Measurements from ENCODE around the gene BBS12.
A peak's percentile ranks its signal among the peaks of the same experiment; 100 is the strongest.

BBS12 gene

GRCh38 chr4:122716825-122717448 is 15.6 kb upstream of the BBS12 start:
- peak; percentile 65 for DNase-seq

- no peak for DNase-seq
Measured at GRCh38 chr4:122718281-122718680, 14.2 kb upstream of the BBS12 start.

DNA sequence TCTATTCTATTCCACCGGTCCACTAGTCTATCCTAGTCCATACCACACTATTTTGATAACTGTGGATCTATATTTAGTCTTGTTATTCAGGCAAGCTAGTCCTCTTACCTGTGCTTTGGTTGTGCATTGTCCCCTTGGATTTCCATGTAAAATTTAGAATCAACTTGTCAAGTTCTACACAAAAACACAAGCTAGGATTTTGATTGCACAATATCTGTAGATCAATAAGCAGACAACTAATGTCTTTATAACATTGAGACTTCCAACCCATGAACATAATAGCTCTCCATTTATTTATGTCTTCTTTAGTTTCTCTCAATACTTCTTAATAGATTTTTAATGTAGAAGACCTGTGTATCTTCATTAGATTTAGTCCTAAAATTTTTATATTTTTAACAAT is 10.2 kb upstream of the BBS12 start:
- DNase-seq: no peak

DNA sequence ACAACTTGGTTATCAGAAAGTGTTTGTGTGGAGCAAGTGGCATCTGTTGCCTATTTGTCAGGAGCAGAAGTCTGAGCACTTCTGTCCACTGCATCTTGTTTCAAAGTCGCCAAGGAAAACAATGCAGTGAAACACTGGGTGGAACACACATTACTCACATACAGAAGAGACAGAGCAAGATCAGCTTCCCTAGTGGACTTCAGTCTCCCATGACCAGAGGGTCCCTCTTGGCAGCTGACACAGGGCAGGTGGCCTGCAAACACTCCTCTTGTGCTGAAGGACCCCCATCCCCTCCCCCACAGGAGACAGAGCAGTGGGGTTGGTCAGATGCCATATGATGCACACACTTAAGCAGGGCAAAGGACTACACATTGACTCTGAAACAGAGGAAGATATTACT is 3.6 kb upstream of the BBS12 start:
- DNase-seq: no peak

DNA sequence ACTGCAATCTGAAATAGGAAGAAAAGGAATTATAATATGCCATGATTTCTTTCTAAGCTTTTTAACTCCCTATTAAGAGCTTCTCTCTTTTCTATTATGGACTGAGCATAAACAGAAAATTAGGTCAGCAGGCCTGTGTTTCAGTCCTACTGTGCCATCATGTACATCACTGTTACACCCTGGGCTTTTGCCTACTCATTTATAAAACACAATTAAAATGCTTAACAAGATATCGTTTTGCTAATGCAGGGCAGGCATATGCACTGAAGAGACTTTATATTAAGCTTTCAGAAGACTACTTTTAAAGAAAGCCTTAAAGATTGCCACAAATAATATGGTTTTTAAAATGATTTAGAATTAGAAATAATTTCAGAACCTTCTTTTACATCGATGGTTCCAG is 828 bp upstream of the BBS12 start:
- no peak for DNase-seq

DNA sequence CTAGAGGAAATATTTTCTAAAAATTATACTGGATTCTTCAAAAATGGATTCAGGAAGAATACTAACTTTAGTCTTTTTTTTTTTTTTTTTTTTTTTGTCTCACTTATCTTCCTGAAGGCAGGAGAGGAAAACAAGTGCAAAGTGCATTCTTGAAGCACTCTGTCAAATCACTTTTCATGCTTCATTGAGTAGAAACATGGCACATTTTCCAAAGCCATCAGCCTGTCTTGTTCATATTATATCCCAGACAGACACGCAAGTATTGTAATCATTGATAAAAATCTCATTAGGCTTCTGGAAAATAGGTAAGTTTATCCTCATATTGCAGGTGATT is 1.2 kb downstream of the BBS12 start:
- DNase-seq: no peak

DNA sequence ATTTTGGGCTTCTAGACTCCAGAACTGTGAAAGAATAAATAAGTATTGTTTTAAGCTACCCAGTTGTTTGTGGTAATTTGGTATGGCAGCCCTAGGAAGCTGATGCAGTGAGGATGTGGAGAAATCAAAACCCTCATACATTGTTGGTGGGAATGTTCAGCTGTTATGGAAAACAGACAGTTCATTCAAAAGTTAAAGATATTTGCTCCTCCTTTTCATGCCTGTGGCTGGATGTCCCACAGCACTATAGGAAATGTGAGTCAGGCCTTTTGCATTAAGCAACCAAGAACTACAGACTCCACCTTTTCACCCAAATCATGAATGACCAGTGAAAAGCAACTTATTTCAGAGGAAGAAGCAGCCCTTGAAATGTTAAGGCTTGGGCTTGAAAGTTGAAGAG is 6.7 kb downstream of the BBS12 start:
- no peak for DNase-seq

DNA sequence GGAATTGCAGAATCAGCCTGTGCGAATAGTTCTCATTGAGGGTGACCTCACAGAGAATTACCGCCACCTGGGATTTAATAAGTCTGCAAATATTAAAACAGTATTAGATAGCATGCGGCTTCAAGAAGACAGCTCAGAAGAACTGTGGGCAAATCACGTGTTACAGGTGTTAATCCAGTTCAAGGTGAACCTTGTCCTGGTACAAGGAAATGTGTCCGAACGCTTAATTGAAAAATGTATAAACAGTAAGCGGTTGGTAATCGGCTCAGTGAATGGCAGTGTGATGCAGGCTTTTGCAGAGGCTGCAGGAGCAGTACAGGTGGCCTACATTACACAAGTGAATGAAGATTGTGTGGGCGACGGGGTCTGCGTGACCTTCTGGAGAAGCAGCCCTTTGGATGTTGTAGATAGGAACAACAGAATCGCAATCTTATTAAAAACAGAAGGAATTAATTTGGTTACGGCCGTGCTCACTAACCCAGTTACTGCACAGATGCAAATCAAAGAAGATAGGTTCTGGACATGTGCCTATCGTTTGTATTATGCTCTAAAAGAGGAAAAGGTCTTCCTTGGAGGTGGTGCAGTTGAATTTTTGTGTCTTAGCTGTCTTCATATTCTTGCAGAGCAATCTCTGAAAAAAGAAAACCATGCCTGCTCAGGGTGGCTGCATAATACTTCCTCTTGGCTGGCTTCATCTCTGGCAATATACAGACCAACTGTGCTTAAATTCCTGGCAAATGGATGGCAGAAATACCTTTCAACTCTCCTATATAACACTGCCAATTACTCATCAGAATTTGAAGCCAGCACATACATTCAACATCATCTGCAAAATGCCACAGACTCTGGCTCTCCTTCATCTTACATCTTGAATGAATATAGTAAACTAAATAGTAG is 10.7 kb downstream of the BBS12 start:
- no peak for DNase-seq

GRCh38 chr4:122744229-122744628 is 11.7 kb downstream of the BBS12 start:
- DNase-seq: no peak

GRCh38 chr4:122746485-122746965 is 14.0 kb downstream of the BBS12 start:
- DNase-seq: no peak

DNA sequence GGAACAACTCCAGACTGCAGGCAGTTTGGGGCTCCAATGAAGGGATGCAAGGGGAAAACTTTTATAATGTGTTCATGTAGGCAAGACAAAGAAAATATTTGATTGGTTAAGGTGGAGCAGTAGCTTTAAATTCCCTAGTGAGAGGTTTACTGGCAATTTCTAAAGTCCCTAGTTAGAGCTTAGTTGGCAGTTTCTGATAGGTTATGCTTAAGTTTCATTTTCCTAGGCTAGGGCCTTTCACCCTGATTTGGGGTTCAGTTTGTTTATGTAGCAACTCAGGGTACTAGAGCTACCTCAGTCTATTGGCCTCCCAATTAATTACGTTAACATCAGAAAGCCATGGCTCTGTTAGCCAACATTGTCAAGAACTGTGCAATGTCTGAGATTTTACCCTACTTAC is 14.6 kb downstream of the BBS12 start:
- DNase-seq: no peak

- DNase-seq: no peak
Measured at GRCh38 chr4:122747883-122748282, 15.4 kb downstream of the BBS12 start.

DNA sequence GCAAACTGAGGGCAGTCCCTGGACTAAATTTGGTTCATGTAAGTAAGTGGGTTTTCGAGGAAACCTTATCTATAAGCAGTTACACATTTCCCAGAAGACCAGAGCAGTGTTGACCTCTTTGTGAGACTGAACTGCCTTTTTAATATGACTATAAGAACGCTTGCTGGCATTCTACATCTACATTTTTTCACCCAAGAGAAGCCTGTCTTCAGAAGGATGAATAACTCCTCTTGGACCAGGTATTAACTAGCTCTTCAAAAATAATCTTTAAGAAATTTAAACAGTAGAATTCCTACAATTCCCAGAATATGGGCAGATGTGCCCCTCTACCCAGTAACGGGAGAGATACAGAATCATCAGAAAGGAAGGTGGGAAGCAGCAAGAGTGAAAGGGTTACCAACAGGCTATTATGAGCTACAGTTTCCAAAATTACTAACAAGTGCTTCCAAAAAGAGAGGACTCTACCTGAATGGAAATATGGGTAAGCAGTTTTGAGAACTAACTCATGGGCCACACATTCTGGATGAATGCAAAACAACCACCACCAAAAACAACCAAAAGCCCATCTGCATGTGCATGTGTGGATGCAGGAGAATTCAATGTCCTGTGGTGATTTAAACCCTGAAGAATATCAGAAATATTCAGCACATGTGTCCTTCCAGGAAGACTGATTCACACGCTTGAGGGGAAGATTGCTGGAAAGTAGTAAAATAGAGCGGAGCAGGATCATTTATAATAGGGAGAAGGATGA is 17.4 kb downstream of the BBS12 start:
- DNase-seq: no peak

DNA sequence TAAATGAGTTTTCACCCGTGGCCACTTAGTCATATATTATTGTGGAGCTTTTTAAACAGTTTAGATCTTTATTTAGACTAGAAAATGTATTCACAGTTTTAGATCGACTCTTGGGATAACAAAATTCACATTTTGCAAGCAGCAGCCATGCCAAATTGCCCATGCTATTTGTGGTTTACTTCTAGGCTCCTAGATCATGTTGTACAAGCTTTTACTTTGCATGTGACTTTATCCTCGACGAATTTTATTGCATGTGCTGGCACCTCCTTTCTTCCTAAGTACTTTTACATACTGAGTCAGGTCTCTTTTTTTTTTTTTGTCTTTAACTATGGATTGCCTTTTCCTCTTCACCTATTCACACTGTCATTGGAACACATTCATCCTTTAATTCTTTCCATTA is 23.2 kb downstream of the BBS12 start:
- no peak for DNase-seq

DNA sequence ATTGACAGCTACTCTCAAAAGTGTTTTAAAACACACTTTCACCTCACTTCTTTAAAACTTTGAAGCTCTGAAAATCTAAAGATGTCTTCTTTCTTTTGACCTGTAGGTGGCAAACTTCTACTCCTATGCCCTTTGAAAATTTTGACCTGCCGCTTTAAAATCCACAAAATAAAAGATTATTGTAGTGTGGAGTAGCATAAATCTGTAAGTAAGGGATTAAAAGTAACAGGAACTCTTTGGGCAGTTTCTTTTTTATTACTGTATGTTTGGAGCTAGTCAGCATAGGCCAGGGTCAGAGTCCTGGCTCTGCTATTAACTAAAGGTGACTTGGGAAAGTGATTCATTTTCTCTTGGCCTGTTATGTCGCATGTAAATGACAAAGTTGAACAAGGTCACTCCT is 25.5 kb downstream of the BBS12 start:
- peak; percentile 39 for DNase-seq

DNA sequence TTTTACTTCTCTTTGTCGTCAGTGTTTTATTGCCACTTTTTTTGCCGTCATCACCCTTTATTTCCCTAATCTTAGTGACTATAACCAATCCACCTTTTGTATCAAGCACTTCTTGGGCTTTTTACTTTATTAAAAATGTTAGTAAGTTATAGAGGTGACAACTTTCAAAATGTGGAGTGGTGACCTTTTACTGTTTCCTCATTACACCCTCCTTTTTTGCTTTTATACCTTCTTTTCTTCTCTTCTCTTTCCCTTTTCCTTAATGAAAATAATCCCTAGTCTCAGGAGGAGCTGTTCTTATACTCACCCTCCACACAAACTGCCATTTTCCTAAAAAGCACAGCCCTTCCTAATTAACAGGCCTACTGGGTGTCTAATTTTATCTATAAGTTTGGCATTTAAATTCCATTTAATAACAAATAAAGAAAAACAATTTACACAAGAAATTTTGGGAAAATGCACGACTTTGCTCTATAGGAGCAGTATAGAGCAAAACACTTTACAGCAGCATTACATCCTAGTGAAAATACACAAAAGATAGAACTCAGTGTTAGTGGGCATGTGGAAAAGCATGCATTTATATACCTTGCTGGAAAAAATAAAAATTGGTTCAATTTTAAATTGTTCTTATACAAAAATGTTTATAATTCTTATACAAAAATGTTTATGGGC is 27.3 kb downstream of the BBS12 start:
- DNase-seq: peak; percentile 19

DNA sequence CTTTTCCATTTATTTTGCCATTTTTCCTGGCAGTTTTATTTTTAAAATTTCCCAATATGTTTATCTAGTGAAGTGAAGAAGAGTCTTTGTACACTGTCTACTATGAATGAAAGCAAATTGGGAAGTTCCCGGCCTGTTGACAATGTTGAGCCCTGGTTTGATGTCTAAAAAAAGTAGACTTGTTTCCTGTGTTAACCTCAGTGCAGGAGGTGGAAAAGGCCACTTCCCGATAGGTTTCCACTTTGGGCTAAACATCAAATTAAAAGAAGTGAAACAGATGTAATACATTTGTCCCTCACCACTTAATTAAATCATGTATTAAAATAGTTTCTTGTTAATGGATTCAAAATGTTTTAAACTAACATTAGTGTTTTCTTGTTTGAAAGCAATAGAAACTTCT is 30.0 kb downstream of the BBS12 start:
- DNase-seq: no peak

DNA sequence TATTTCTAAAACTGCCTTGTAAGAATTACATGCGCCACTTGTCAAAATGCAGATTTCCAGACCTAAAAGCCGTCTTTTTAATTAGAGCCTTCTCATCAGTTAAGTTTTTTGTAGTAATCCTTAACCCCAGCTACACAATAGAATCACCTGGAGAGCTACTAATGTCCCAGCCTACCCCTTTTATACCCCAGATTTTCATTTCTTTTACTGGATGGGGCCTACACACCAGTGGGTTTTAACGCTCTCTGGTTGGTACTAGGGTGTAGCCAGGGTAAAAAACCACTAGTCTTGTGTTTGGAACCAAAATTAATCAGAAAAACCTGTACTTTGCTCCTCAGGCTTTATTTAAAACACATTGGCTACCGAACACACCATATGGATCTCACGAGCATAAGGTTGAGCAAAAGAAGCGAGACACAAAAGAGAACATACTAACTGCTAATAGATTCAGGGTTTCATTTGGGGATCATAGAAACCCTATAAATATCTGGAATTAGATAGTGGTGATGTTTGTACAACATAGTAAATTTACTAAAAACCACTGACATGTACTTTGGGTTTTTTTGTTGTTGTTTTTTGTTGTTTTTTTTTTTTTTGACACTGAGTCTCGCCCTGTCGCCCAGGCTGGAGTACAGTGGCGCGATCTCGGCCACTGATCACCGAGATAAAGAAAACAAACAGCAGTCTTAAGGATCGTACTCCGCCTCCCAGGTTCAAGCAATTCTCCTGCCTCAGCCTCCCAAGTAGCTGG is 30.6 kb downstream of the BBS12 start:
- no peak for DNase-seq

DNA sequence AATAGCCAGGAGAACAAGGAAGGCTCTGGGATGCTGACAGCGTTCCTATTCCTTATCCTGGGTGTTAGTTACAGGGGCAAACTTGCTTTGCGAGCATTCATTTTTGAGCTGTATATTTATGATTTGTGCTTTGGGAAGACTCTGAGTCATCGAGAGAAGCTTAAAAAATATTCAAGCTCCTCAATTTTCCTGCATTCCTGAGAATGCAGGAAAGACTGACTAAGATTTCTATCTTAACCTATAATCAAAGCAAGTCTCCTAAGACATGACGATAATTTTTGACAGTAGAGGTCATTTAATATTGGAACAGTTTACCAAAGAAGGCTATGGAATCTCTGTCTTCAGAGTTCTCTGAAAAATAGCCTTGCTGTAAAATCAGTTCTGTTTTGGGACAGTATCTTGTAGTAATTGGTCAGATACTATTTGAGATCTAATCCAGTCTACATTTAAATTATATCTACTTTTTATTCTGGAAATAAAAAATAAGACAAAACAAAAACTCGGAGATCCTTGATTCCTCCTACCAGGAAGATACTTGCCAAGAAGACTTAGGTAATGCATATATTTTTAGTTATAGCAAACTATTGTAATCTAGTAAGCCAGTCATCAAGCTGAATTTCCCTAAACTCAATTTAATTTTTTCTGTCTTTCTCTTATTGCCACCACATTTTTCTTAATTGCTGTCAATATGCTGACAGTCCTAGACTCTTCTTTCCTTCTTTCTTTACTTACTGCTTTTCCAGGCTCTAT is 31.7 kb downstream of the BBS12 start:
- DNase-seq: no peak

GRCh38 chr4:122764821-122765215 is 32.3 kb downstream of the BBS12 start:
- no peak for DNase-seq

DNA sequence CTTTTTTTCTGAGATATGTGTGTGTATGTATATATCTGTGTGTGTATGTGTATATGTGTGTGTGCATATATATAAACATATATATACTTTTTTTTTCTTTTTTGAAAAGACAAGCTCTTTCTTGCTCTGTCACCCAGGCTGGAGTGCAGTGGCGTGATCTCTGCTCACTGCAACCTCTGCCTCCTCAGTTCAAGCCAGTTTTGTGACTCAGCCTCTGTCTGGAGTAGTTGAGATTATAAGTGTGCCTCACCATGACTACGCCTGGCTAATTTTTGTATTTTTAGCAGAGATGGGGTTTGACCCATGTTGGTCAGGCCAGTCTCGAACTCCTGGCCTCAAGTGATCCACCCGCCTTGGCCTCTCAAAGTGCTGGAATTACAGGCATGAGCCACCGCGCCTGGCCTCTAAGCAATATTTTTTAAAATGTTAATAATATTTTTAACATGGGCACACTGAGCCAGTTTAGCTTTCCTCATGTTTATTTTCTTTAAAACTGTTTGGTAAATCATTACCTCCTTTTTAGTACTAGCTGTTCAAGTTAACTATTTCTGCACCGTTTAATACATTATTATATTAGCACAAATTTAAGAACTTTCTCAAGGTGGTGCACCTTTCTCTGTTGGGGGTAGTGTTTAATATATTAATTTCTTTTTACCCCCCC is 33.3 kb downstream of the BBS12 start:
- no peak for DNase-seq

Measured in NCI-H69 (cell line).